Endothelial cell (in vitro differentiated cells): ENCODE measurements around the gene SERPINA1. TPM values are rescaled to one million over a fixed set of nuclear protein-coding genes. Genes with fewer than 3 reads are reported as not detected.
"Not testable (repeated sequence)": the region's sequence is repeated elsewhere in the genome, so short reads cannot be mapped to it uniquely, and the experiment has no call there.

Source experiments
- DNase-seq: peaks from one replicate; pipeline ENCODE4 v3.0.0; 2021; ENCODE audit warnings: low spot score
- H3K27ac Mint-ChIP-seq: one replicate; pipeline ENCODE4 v1.8.0; 2021; ENCODE audit warnings: mixed read lengths, inconsistent platforms; ENCODE audit not compliant: unreplicated experiment
- H3K27me3 Mint-ChIP-seq: one replicate; pipeline ENCODE4 v1.8.0; 2021; ENCODE audit warnings: mild to moderate bottlenecking, moderate library complexity, mixed read lengths, inconsistent platforms; ENCODE audit not compliant: unreplicated experiment
- H3K36me3 Mint-ChIP-seq: one replicate; pipeline ENCODE4 v1.8.0; 2021; ENCODE audit warnings: mild to moderate bottlenecking, low read depth, mixed read lengths, inconsistent platforms; ENCODE audit not compliant: unreplicated experiment
- H3K4me1 Mint-ChIP-seq: one replicate; pipeline ENCODE4 v1.8.0; 2021; ENCODE audit warnings: mild to moderate bottlenecking, mixed read lengths, inconsistent platforms; ENCODE audit not compliant: unreplicated experiment
- H3K4me3 Mint-ChIP-seq: one replicate; pipeline ENCODE4 v1.8.0; 2021; ENCODE audit warnings: mild to moderate bottlenecking, mixed read lengths, inconsistent platforms; ENCODE audit not compliant: unreplicated experiment
- H3K9me3 Mint-ChIP-seq: one replicate; pipeline ENCODE4 v1.8.0; 2021; ENCODE audit warnings: mixed read lengths, inconsistent platforms; ENCODE audit not compliant: unreplicated experiment
- CTCF ChIP-seq: fragments of 200-600 bp; sonication (generic); IDR thresholded peaks from one replicate; pipeline ENCODE4 v1.5.0; 2021; ENCODE audit warnings: antibody characterized with exemption; ENCODE audit not compliant: unreplicated experiment
- total RNA-seq: library from RNA; stranded (reverse); fragmentation: NEBNext Ultra II Directional; extraction: Animal tissue kit (Norgen Biotek cat#: 25700); gene quantifications from one replicate; pipeline ENCODE4 v1.2.1, GENCODE V29; 2021; ENCODE audit not compliant: unreplicated experiment

The SERPINA1 gene
- total RNA-seq, 1 donor from 2014 or later: not detected

DNA sequence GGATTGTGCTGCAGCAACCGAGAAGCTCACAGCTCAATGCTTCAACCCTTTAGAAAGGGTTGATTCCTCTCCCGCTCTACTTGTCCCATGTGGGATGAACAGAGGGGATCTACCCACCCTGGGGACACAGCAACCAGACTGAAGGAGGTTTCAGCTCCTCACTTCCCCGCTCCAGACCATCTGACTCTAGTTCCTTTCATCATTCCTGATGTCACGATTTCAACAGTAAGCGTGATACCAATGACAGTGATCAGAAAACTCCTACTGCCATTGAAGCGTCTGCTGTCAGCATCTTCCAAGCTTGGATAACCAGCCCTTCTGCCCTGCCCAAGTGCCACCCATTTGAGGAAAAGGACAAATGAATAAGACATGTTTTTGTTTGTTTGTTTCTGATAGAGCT is 14.3 kb downstream of the SERPINA1 start:
- Mint-ChIP-seq H3K27ac (no peak overlapping the region), H3K36me3 (no peaks in the 10 kb centered on the region), H3K4me1 (peaks cover 19% of the 10 kb centered on the region), H3K27me3 (peaks cover 13% of the 10 kb centered on the region), H3K4me3 (no peak overlapping the region), H3K9me3 (no peaks in the 10 kb centered on the region)
- no peak for DNase-seq
- TF ChIP-seq CTCF: no peak

GRCh38 chr14:94373708-94374107 is 14.7 kb downstream of the SERPINA1 start:
- H3K36me3 Mint-ChIP-seq: no peaks in the 10 kb centered on the region
- no peak for DNase-seq
- H3K4me1 Mint-ChIP-seq: peaks cover 19% of the 10 kb centered on the region
- H3K9me3 Mint-ChIP-seq: no peaks in the 10 kb centered on the region
- H3K27ac Mint-ChIP-seq: no peak overlapping the region
- peaks cover 14% of the 10 kb centered on the region for H3K27me3 Mint-ChIP-seq
- no peak for TF ChIP-seq CTCF
- no peak overlapping the region for H3K4me3 Mint-ChIP-seq

GRCh38 chr14:94372021-94372605 is 16.3 kb downstream of the SERPINA1 start:
- Mint-ChIP-seq H3K4me1 (peaks cover 22% of the 10 kb centered on the region), H3K4me3 (no peak overlapping the region), H3K27me3 (peaks cover 14% of the 10 kb centered on the region), H3K9me3 (no peaks in the 10 kb centered on the region), H3K36me3 (no peaks in the 10 kb centered on the region), H3K27ac (no peak overlapping the region)
- DNase-seq: no peak
- no peak for TF ChIP-seq CTCF

GRCh38 chr14:94370524-94370910 is 17.9 kb downstream of the SERPINA1 start:
- no peak for DNase-seq
- Mint-ChIP-seq H3K27ac (no peak overlapping the region), H3K4me3 (no peak overlapping the region), H3K36me3 (no peaks in the 10 kb centered on the region), H3K9me3 (no peaks in the 10 kb centered on the region), H3K4me1 (peaks cover 12% of the 10 kb centered on the region), H3K27me3 (peaks cover 9% of the 10 kb centered on the region)
- no peak for TF ChIP-seq CTCF

DNA sequence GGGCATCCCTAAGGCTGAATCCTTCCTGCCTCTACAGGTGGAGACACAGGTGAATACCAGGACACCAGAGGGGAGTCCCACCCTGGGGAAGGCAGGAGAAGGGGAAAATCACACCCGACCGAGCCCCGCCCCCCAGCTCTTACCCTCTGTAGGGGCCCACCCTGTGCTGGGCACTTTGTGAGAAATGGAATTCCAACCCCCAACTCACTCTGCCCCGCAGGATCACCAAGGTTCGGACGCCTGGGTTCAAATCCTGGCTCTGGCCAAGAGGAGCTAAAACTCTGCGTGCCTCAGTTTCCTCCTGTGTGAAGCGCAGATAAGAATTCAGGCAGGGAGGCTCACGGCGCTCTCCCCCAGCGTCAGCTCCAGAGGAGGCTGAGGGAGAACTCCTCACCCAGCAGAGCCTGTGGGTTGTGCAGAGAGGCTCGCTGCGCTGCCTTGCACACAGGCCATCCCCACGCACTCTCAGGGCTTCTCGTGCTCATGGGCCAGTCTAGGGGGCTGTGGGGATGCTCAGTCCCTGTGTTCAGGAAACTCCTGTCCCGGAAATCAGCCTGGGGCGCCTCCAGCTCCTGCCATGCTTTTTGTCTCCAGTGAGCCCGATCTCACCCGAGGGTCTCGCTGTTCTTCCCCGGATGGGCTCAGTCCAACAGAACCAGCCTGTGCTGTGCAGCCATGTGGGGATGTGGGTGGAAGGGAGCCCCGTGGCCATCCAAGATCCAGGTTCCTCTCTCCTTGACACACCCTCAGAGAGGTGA is 18.5 kb downstream of the SERPINA1 start:
- not testable (repeated sequence) for DNase-seq, H3K9me3 Mint-ChIP-seq, H3K4me1 Mint-ChIP-seq, H3K36me3 Mint-ChIP-seq, H3K4me3 Mint-ChIP-seq, H3K27me3 Mint-ChIP-seq, H3K27ac Mint-ChIP-seq
